HG02938 (cell line): ENCODE data around the gene FAU.

Experiments used
- ATAC-seq: cut with Tn5 transposase; IDR thresholded peaks from one replicate; pipeline ENCODE4 v1.9.1; 2021; ENCODE audit warnings: mild to moderate bottlenecking, moderate library complexity; ENCODE audit not compliant: unreplicated experiment

FAU gene

GRCh38 chr11:65109231-65110198 is 12.4 kb downstream of the FAU start:
- no peak for ATAC-seq

GRCh38 chr11:65108469-65109123 is 13.3 kb downstream of the FAU start:
- ATAC-seq, result no peak

GRCh38 chr11:65107751-65108468 is 14.0 kb downstream of the FAU start:
- ATAC-seq, result no peak

GRCh38 chr11:65107078-65107477 is 14.9 kb downstream of the FAU start:
- no peak for ATAC-seq

GRCh38 chr11:65104628-65105027 is 17.3 kb downstream of the FAU start:
- no peak for ATAC-seq

GRCh38 chr11:65103476-65103875 is 18.5 kb downstream of the FAU start:
- no peak for ATAC-seq

GRCh38 chr11:65102142-65103095 is 19.5 kb downstream of the FAU start:
- ATAC-seq, result no peak

GRCh38 chr11:65100674-65101350 is 21.1 kb downstream of the FAU start:
- no peak for ATAC-seq

GRCh38 chr11:65096926-65097325 is 25.0 kb downstream of the FAU start:
- ATAC-seq, result no peak

- ATAC-seq, result peak; percentile 89
Measured at GRCh38 chr11:65095974-65096806, 25.7 kb downstream of the FAU start, which contains the start of gene VPS51. VPS51 (plus strand) TSS chr11:65096214; CDS start chr11:65096251, 37 bp downstream.

GRCh38 chr11:65095427-65095826 is 26.5 kb downstream of the FAU start:
- ATAC-seq, result no peak

- ATAC-seq, result no peak
Measured at GRCh38 chr11:65090628-65091027, 31.3 kb downstream of the FAU start.

- ATAC-seq, result no peak
Measured at GRCh38 chr11:65089621-65090020, 32.3 kb downstream of the FAU start.

GRCh38 chr11:65087827-65088226 is 34.1 kb downstream of the FAU start:
- no peak for ATAC-seq

GRCh38 chr11:65087216-65087615 is 34.7 kb downstream of the FAU start:
- no peak for ATAC-seq

- no peak for ATAC-seq
Measured at GRCh38 chr11:65086809-65087208, 35.1 kb downstream of the FAU start.

GRCh38 chr11:65085446-65085845 is 36.5 kb downstream of the FAU start:
- ATAC-seq, result no peak

GRCh38 chr11:65084598-65085375 is 37.1 kb downstream of the FAU start:
- ATAC-seq, result peak; percentile 14
